ENCODE results near the gene NAA38. TPM values are rescaled to one million over a fixed set of nuclear protein-coding genes. Genes with fewer than 3 reads are reported as not detected.

Gene NAA38
- total RNA-seq, 1 experiment from 2014 or later: 50.2 TPM

DNA sequence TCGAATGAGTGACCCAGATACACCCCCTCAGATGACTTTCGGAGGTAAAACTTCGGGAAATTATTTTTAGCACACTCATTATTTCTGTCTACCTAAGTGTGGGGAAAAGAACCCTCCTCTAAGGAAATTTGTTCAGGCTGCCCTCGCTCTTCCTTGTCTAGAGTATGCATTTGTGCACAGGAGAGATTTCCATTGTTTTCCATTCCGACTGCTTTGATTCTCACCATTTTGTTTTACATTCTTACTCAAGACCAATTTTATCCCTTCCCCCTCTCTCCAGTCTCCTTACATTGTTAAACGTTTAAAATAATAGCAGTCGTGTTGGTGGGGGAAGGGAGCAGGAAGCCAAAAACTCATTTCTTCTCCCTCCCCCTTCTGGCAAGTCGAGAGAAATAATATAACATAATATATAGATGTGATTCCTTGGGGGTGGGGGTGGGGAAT is 29.7 kb upstream of the NAA38 start:
- Histone ChIP-seq H3K9ac (ENCODE audit: extremely low read depth, insufficient read length, low read length) (no peak overlapping the region), H2BK120ac (ENCODE audit: low read depth, low read length, poor library complexity, severe bottlenecking) (no peak overlapping the region), H2BK20ac (ENCODE audit: low read depth, low read length, poor library complexity, severe bottlenecking) (no peak overlapping the region), H3K79me2 (ENCODE audit: insufficient read depth, low read length) (no peaks in the 10 kb centered on the region), H3K4me1 (ENCODE audit: insufficient read depth, low read length) (no peaks in the 10 kb centered on the region), H3K27ac (ENCODE audit: insufficient read length, low read depth, low read length) (no peak overlapping the region), H2AFZ (ENCODE audit: low read length) (no peak overlapping the region), H3K23ac (ENCODE audit: insufficient read length, low read depth, low read length) (no peak overlapping the region), H3K4ac (ENCODE audit: low read depth, low read length) (no peak overlapping the region), H3K18ac (ENCODE audit: insufficient read length, low read depth, low read length) (no peak overlapping the region), H2BK5ac (ENCODE audit: insufficient read length, low read length) (no peak overlapping the region), H4K5ac (ENCODE audit: insufficient read length, low read depth, low read length) (no peak overlapping the region), H2BK15ac (ENCODE audit: low read depth, low read length) (no peak overlapping the region), H3T11ph (ENCODE audit: low read length) (no peak overlapping the region), H3K9me3 (ENCODE audit: control insufficient read depth, low read depth, low read length) (no peaks in the 10 kb centered on the region), H3K27me3 (ENCODE audit: insufficient read depth, low read length) (no peaks in the 10 kb centered on the region; the same call in 1 of the 2 replicates), H3K14ac (ENCODE audit: insufficient read depth, low read length) (no peak overlapping the region), H4K20me1 (ENCODE audit: control insufficient read depth, insufficient read depth, insufficient read length) (no peaks in the 10 kb centered on the region), H2AK5ac (ENCODE audit: insufficient read length, low read length) (no peak overlapping the region), H4K8ac (replicated peaks; ENCODE audit: insufficient read length, low read depth, low read length) (no peak overlapping the region), H2BK12ac (ENCODE audit: insufficient read length, low read depth, low read length) (no peak overlapping the region), H3K23me2 (ENCODE audit: insufficient read length, low read depth, low read length, poor library complexity, severe bottlenecking) (peaks cover 28% of the 10 kb centered on the region), H3K4me2 (ENCODE audit: insufficient read depth, insufficient read length, low read length) (peak overlapping the region; percentile 82), H3K56ac (ENCODE audit: insufficient read length, low read depth, low read length) (no peak overlapping the region), H3K79me1 (ENCODE audit: insufficient read depth, low read depth, low read length, poor library complexity, severe bottlenecking) (no peaks in the 10 kb centered on the region), H4K91ac (ENCODE audit: insufficient read length, low read depth, low read length) (no peak overlapping the region)
- no CpG with 5 or more reads among the region's 8 CpGs for WGBS (ENCODE audit: extremely low coverage, insufficient read length, low lambda C conversion rate)
- H3K27ac Mint-ChIP-seq: no peak overlapping the region
- H3K36me3 Mint-ChIP-seq (ENCODE audit: insufficient read depth in 1 of 3, low read depth in 3 of 3): peaks cover 0 to 12% (median 0%) of the 10 kb centered on the region in 3 experiments; a peak in 3 of 7 replicates
- TF ChIP-seq, protein P1, sequence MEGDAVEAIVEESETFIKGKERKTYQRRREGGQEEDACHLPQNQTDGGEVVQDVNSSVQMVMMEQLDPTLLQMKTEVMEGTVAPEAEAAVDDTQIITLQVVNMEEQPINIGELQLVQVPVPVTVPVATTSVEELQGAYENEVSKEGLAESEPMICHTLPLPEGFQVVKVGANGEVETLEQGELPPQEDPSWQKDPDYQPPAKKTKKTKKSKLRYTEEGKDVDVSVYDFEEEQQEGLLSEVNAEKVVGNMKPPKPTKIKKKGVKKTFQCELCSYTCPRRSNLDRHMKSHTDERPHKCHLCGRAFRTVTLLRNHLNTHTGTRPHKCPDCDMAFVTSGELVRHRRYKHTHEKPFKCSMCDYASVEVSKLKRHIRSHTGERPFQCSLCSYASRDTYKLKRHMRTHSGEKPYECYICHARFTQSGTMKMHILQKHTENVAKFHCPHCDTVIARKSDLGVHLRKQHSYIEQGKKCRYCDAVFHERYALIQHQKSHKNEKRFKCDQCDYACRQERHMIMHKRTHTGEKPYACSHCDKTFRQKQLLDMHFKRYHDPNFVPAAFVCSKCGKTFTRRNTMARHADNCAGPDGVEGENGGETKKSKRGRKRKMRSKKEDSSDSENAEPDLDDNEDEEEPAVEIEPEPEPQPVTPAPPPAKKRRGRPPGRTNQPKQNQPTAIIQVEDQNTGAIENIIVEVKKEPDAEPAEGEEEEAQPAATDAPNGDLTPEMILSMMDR (conservative IDR thresholded peaks at IDR 0.05): no peak
- H3K9me3 Mint-ChIP-seq: no peaks in the 10 kb centered on the region
- no peaks in the 10 kb centered on the region; the same call in none of the 2 replicates for H3K27me3 Mint-ChIP-seq (ENCODE audit: low read depth)
- no peak overlapping the region for H3K4me3 Mint-ChIP-seq
- peak; percentile 13 for DNase-seq
- H3K4me1 Mint-ChIP-seq: peaks cover 3 to 4% of the 10 kb centered on the region in 2 experiments

Measured in H9 (cell line).